OCI-M2 (cell line): Measurements from ENCODE around the gene SKIDA1.

ENCODE experiments used
- DNase-seq: peaks from one replicate; lab custom pipeline; 2025; ENCODE audit not compliant: unreplicated experiment; lab: John Stamatoyannopoulos, UW

The SKIDA1 gene

DNA sequence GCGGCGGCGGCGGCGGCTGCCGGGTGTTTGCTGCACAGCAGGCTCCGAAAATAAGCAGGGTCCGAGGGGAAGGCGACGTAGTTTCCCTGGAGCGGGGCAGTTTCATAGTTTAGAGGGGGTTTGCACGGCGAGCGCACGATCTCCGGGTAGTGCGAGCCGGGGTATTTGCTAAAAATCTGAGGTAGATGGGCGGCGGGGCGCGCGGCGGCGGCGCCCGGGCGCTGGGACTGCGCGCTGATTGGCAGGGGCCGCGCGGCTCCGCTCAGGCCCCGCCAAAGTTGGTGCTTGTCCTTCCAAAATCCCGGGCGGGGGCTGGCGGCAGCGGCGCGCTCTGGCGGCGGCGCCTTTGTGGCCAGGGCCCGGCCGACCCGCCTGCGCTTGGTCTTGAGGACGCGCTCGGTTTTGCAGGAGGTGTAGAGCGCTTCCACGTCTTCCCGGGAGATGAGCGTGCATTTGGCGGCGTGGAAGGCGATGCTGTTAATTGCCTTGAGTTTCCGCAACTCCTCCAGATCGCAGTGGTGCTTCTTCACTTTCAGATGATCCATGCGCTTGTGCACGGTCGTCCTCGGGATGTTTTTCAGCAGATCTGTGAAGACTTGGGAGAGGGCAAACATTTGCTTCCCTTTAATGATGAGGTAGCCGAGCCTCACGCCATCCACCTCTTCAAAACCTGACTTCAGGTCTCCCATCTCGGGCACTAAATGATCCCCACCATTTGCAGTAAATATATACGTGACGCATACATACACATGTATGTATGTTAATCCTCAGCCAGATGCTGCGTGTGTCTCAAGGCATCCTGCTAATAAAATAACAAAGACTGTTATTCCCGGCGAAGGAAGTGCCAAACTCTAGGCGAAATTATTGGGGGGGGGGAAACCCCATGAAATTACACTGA lies 8.1 kb downstream of the SKIDA1 start:
- DNase-seq, result no peak

DNA sequence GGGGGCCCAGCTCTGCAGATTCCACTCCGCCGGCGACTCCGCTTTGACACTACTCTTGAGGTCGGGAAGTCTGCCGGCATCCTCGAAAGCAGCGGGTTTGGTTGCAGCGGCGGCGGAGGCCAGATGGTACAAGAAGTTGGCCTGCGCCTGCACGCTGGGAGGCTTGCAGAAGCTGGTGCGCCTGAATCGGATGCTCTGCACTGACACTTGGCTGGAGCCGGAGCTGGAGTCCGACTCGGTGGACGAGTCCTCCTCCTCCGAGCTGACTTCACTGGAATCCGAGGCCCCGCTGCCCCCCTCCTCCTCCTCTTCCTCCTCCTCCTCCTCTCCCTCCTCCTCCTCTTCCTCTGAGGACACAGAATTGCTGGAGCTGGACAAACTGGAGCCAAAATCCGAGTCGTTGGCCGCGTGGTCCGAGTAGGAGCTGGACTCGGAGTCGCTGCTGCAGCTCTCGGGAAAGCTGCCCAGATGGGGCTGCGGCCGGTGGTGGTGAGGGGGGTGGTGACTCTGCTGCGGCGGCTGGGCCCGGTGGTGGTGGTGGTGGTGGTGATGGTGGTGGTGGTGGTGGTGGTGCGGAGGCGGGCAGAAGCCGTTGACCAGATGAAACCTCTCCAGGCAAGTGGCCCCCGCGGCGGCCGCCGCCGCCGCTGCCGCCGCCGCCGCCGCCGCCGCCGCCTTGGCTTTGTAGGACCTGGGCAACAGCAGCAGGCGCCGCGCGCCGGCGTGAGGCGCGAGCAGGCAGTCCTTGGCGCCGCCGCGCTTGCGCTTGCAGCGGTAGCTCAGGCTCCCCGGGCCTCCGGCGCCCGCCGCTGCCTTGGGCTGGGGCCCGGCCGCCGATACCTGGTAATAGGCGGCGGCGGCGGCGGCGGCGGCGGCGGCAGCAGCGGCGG lies 9.0 kb downstream of the SKIDA1 start:
- DNase-seq, result no peak

DNA sequence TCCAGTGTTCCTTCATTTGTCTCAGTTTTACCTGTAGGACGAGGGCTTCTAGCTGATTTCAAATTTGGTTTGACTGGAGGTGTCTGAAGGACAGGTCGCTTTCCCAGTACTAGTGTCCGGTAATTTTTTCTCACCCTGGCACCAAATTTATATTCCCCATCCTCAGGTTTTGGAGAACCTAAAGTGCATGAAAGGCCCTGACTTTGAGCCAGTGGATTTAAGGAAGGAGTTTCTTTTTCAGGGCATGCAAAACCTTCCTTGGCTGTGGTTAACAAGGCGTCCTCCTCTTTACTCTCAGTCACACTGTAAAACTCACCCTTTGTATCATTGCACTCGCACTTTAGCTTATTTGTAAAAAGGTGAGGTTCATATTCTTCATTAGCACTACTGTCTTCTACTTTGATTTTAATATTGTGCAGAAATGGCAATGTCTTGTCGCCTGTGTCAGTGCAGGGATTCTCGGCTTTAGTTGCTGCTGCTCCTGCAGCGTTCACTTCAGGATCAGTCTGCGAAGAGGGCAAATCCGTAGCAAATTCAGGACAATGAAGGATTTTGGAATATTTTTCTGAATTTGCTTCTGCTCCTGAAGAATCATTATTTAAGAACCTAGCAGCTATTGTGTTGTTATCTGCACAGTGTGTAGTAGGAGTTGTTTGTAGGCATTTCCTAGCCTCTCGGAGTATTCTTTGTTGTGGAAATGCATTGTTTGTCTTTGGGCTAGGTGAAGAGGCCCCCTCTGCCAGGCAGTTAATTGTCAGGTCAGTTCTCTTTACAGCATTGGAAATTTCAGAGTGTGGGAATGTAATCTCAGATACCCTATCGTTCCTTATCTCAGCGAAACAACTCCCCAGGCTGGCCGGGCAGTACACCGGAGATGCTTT lies 9.9 kb downstream of the SKIDA1 start:
- DNase-seq, result no peak

DNA sequence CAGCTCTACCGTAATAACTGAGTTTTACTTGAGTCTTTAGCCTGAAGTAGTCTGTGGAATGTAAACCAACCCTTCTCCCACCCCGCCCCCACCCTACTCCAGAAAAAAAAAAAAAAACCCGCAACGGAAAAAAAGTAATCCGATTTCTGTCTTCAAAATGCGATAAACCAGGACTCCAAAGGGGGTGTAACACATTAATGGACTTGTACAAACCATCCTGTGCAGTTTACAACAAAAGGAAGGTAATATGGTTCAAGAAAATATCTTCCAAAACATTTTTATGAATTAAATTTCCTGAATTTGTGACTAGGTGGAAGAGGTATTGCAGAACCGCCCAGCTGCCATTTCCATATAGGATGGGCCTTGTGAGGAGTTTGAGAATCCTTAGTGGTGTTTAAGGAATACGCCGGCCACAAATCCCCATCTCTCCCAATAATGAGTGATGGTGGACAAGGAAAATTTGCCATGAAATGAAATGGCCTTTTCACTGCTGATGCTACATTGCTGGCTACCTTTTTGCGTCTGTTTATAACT lies 10.6 kb downstream of the SKIDA1 start:
- DNase-seq, result no peak

DNA sequence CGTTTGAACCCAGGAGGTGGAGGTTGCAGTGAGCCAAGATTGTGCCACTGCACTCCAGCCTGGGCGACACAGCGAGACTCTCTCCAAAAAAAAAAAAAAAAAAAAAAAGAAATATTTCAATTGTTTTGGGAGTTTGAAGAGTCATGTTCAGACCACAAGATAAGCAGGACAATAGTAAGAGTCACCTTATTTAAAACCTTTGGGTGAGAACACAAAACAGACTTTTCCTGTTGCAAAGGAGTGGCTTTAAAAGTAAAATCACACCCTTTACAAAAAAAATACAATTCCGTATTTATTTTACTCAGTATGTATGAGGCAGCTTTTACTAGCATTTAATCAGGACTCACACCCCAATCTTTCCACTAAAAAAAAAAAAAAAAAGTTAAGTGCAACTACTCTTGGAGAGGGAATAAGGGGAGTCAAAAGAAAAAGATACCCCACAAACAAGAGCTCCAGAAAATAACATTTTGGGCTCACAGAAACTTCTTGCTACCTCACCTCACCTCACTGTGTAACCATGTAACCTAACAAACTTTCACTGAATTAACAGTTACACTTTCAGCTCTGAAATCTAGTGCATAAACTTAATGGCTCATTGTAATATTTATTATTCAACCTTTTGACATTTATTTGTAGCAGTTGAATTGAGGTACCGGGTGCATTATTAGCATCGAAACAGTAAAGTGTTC lies 11.2 kb downstream of the SKIDA1 start:
- DNase-seq, result no peak

DNA sequence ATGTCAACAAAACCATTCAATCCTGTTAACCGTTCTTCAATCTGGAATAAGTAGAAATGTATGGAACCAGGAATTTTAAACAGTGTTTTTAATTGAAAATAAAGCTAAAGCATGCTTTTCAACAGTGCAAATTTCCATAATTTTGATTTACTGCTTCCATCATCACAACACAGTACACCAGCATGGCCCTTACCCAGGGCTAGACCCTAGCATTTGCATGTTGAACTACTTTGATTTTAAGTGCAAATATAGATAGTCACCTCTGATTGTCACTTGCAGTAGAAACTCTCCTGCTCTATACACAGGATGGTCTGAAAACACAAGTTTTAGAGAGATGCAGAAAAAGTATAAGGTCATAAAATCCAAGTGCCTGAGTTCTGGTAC lies 12.1 kb downstream of the SKIDA1 start:
- DNase-seq, result no peak

DNA sequence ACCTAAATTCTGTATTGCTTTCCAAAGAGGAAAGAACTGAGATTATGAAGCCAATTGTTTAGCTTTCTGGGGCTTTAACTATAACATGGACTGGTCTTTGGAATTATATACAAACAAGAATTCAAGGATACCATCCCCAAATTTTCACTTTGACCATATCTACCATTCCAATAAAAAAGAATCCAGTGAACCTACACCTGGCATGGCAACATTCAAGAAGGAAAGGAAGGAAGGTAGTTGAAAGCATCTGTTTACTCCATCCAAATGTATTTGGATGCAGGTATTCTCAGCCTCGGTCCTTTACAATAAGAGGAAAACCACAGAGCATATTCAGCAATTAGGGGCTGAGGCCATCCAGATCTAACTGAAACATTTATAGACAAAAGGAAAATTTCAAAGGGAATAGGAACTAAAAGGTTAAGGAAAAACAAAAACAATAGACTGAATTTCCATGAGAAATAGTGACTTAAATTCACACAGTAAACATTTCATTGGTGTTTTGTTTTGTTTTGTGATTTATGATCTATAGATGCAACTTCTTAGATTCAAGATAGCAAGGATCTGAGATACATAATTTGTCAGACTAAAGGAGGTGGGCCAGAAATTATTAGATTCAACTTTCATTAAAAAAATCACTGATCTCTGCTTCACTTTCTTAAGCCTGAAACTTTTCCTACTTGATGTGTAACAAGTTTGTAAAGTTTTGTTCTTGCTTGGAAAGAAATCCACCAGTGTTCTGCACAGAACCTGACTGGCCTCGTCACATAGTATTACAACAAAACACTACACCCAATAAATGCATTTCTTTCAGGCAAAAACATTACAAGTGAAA lies 12.7 kb downstream of the SKIDA1 start:
- no peak for DNase-seq

DNA sequence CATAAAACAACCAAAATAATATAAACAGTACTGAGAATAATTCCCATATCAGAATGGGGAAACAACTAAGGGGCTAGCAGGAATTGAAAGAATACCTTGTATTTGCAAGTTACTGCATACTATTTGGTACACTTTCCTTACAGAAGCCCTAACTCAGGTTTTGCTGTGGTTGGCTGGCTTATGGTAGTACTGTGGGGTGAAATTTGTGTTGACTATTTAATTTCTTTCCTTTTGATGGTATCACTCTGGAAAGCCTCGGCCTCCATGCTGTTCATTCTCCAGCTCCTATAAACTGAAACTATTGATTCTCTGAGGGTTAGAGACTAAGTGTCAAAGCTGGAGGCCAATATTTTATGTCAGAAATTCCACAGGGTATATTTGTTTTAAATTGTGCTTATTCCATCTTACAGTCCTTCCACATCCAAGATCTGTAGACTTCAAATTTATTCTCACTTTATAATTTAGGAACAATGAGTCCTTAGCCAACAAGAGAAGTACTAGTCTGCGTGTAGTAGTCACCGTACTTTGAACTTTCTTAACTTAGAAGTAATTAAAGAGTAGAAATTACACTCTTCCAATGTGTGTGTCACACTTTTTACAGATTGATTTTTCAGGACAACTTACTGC lies 13.4 kb downstream of the SKIDA1 start:
- DNase-seq, result no peak

DNA sequence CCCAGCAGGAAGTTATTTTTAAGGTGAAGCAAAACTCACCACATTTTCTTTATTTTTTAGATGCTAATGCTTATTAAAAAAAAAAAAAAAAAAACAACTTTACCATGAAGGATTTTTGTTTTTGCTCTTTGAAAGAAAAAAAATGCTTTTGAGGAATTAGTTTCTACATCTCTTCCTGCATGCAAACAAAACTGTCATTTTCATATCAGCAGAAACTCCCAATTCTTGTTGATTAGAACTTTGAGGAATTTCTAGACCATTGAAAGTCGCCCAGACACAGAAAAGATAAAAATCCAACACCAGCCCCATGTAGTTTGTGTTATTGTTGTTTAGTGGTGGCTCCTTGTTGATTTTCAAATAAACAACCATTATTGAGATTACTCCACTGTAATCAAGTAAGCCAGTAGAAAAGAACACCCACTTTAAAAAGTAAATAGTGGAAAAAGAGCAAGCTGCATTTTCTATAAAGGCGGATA lies 14.3 kb downstream of the SKIDA1 start:
- DNase-seq, result no peak

DNA sequence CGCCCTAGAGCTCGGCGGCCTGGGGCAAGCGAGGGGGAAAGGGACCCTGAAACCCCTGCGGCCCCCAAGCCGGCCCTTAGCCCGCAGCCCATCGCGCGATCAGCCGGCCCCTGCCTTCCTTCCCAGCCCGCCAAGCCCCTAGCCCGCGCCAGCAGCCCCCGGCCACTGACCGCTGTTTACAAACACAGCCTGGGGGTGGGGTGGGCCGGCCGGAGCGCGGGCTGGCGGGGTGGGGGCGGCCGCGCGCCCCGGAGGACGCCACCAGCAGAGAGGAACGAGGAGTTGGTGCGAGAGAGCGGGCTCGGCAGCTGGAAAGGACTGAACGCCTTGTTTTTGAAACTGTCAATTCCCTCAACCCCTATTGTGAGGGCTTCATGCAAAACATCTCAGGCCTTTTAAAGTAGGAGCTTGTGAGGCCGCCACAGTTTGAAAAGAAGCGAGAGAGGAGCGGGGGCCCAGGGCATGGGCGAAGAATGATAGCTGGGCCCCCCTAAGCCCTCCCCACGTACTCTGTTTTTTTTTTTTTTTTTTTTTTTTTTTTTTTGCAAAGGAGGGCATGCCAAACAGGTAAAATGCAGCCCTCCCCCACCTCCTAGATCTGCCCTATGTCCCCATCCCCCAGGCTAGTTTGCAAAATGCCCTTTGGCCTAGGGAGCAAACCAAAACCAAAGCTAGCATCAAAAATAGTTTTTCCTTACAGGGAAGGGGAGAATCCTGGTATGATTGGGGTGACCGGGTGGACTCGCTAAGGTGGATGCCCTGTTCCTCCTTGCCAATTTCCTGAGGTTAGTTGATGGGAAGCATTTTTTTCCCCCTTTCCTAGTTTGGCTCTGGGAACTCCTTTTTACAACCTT lies 15.0 kb downstream of the SKIDA1 start:
- no peak for DNase-seq

DNA sequence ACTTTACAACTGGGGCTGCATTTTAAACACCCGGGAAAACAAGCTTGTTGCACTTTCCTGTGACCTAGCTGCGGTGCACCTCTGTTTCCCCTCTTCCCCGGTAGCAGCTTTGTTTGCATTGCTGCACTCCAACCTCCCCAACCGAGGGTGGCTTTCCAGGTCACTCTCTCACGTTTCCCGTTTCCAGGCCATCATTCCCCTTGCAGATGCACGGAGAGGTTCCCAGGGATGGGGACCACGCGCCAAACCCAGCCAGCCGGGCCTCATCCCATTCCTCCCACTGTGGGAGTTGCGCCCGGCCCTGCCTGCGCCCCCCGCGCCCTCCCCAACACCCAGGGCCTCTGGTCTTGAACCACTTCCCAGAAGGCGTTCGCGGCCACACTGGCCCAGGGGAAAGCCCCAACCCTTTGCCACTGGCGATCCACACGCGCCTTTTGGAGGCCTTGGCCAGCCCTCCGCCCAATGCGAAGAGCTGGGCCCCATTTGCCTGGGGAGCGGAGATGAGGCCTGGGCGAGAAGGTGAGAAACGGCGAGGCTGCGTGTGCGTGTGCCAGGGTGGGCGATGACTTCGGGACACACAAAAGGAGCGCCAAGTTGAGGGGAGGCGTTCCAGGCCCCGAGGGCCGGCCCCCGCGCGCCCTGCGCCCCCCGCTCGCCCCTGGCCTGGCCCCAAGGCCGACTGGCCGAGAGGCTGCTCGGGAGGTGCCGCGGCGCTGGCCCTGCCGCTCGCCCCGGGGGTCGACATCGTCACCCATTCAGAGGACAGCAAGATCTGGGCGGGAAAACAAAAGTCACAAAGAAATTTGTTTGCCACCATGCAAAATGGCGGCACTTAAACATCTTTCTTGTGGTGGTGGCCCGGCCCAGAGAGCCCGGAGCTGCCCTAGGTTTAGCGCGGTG lies 15.9 kb downstream of the SKIDA1 start:
- DNase-seq, result no peak

DNA sequence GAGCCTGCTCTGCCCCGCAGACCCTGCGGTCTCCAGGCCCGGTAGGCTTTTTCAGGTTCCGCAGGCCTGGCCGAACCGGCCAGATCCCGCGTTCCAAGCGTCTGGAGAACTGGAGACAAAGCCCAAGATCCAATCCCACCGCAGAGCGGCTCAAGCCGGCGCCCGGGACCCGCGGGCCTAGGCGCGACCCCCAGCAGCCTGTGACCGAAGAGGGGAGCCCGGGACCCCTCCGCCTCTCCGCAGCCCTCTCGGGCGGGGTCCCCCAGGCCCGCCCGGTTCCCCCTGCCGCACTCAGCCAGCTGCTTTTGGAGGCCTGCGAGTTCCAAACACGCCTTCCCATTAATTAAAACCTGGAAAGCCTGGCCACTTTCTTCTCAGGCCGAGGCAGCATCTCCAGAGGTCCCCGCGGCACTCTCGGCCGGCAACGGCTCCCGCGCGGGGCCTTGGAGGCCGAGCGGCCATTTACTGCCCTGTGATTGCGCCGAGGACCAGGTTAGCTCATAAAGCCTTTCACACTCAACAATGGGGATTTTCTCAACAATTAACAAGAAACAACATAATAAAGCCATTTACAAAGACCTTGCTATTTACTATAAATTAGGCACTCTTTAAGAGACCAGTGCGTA lies 16.7 kb downstream of the SKIDA1 start:
- no peak for DNase-seq

DNA sequence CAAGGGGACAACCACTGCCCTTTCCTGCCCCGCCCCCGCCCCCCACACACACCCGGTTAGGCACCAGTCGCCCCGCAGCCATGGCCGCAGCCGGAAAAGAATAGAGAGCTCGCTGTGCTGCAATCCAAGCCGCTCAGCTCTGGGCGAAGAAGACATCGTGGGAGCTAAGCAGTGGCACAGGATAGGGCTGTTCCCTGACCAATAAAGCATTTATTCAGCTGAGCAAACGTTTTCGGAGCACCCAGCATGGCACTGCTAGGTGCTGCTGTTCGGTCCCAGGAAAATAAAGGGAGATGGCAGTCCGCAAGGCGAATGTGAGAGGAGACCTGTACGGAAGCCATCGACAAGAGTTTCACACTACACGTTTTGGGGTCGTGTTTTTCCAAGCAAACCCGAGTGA lies 18.3 kb downstream of the SKIDA1 start:
- DNase-seq, result no peak

DNA sequence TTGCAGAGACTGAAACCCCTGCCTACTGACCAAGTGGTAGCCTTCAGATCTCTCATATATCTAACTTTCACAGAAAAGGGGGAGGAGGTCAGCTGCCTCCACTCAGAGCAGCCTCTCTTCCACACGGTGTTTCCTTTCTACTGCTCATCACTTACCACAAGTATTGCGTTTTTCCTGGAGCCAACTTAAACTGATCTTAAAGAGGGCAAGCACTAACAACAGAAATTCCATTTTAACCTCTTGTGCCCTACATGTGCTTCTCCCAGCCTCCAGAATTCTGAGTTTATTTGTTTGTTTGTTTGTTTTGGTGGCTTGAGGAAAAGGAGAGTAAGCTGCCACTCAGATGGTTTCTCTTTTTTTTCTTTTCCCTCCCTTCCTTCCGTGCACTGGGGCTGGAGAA lies 19.1 kb downstream of the SKIDA1 start:
- no peak for DNase-seq

DNA sequence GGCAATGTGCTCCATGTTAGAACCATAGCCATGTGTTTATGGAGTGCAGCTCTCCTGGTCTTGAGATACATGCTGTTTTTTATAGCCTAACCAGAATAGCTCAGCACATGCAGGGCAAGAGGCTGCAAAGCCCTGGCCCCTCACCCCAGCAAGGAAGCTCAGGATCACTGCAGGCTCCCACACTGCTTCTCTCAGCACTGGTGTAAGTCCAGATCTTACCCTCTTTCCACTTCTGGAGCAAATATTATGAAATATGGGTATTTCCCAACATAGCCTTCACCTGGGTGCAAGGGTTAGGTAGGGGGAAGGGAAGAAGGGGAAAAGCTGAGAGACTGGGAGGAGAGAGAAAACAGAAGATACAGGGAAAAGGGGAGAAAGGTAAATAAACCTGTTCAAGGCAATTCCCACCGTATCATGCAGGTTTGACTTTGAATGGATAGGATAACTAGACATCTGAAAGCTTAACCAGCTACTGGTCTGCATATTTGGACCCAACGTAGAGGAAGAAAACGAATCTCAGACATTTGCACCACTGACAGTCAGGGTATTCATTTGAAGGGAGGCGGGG lies 19.7 kb downstream of the SKIDA1 start:
- no peak for DNase-seq

DNA sequence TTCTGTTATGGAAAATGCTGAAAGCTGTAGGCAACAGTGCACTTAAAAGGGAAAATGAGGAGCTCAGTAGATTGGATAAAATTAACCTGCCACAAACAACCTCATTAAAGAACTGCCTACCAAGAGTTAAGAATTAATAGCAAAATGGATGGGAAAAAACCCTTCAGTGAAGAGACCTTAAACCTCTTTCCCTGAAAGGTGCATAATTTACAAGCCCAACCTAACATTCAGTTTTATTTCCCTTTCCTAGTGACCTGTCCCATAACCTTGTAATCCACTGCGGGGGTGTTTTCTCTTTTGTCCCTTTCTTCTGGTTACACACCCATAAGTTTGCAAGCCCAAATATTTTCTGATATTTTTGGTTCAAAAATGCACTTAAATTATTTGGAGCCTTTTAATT lies 21.9 kb downstream of the SKIDA1 start:
- DNase-seq, result no peak
